Kidney (tissue), 14 donors: ENCODE data around the gene XRCC4. TPM values are rescaled to one million over a fixed set of nuclear protein-coding genes. Genes with fewer than 3 reads are reported as not detected.
"Not testable (repeated sequence)": the region's sequence is repeated elsewhere in the genome, so short reads cannot be mapped to it uniquely, and the experiment has no call there.

Experiments
- DNase-seq, 5 donors: peaks; one replicate each; pipeline ENCODE4 v3.0.0-alpha.2; 2013 to 2020
- FAIRE-seq: peaks from 2 replicates; lab custom pipeline; 2012; peaks lifted over from hg19 to GRCh38; lab: Jason Lieb, UNC
- H3K27ac ChIP-seq, 2 donors: one replicate each; pipeline ENCODE4 v1.7.0; 2013; ENCODE audit warnings: low read depth in 2 of 2, low read length in 2 of 2, inconsistent platforms in 1 of 2
- H3K27me3 ChIP-seq: one replicate; pipeline ENCODE4 v1.7.1; 2013; ENCODE audit warnings: low read length, inconsistent platforms; ENCODE audit not compliant: control insufficient read depth, insufficient read depth
- H3K36me3 ChIP-seq, 3 donors: one replicate each; pipeline versions ENCODE4 v1.7.0 to v1.7.1; 2013; ENCODE audit warnings: low read length in 3 of 3, control low read depth in 1 of 3, inconsistent platforms in 1 of 3; ENCODE audit not compliant: insufficient read depth in 3 of 3, control insufficient read depth in 2 of 3
- H3K4me1 ChIP-seq, 3 donors: one replicate each; pipeline versions ENCODE4 v1.7.0 to v1.7.1; 2013; ENCODE audit warnings: low read length in 3 of 3, inconsistent platforms in 1 of 3, low read depth in 1 of 3; ENCODE audit not compliant: control insufficient read depth in 2 of 3, insufficient read depth in 2 of 3
- H3K4me3 ChIP-seq, 3 donors: one replicate each; pipeline versions ENCODE4 v1.7.0 to v1.8.1; 2013; ENCODE audit warnings: low read length in 3 of 3, control low read depth in 1 of 3, inconsistent platforms in 1 of 3
- H3K9ac ChIP-seq, 3 donors: one replicate each; pipeline versions ENCODE4 v1.7.0 to v1.7.1; 2013; ENCODE audit warnings: low read length in 3 of 3, control low read depth in 1 of 3, inconsistent platforms in 1 of 3
- H3K9me3 ChIP-seq, 3 donors: one replicate each; pipeline versions ENCODE4 v1.7.0 to v1.7.1; 2013; ENCODE audit warnings: low read length in 3 of 3, control low read depth in 1 of 3, inconsistent platforms in 1 of 3; ENCODE audit not compliant: control insufficient read depth in 2 of 3, insufficient read depth in 1 of 3
- intact Hi-C: fragments of 100-400 bp; cut with DNase I; formaldehyde crosslinking; loops from one replicate; pipeline ENCODE4 v1.11.1; 2022
- polyA plus RNA-seq: library from polyadenylated mRNA; stranded (reverse); fragments of 350-450 nt; fragmentation: Illumina TruSeq; extraction: RNeasy Lipid Tissue Mini Kit (QIAGEN cat#74804); gene quantifications from one replicate; pipeline ENCODE4 v1.2.3, GENCODE V29; 2014; ENCODE audit warnings: low read depth, low replicate concordance; ENCODE audit not compliant: insufficient read depth
- total RNA-seq: library from RNA; stranded (reverse); fragmentation: NEBNext Ultra II Directional; extraction: Animal tissue kit (Norgen Biotek cat#: 25700); gene quantifications from one replicate; pipeline ENCODE4 v1.2.1, GENCODE V29; 2021
- TF ChIP-seq, protein P1 (sequence below): IDR thresholded peaks from 3 replicates; pipeline ENCODE4 v1.5.1; 2012; ENCODE audit warnings: mild to moderate bottlenecking, moderate library complexity, borderline replicate concordance; ENCODE audit not compliant: insufficient read depth; ENCODE audit errors: extremely low read depth
- donor health status: control.
- donor health status: control.
- donor health status: control.
- donor health status: control.
- donor health status: control.
- donor health status: DM: yes; HTN: yes; CAD: no.
- donor health status: Normal renal cell carcinoma (clear cell type).

XRCC4 gene
- total and polyA plus RNA-seq, 2 donors from 2014 or later, result 8.5 to 9.4 TPM

DNA sequence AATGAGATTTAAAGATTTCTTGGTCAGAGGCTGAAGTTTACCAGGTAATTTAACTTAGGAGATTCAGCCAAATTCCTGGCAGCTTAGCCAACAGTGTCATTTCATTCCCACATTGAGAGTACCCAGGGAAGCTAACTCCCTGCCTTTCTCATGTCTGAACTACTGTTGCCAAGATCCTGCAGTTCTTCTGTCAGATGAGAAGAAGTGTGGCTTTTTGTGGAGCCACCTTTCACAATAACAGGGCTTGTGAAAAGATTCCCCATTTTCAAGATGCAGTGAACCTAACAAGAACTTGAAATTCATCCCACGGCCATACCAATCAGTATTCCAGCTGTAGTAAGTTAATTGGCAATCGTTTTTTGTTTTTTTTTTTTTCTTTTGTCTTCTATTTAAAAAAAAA, 176.4 kb downstream of the XRCC4 start:
- intact Hi-C loops, result no loop called here
- Histone ChIP-seq H3K36me3 (no peaks in the 10 kb centered on the region), H3K4me3 (no peak overlapping the region), H3K27me3 (no peaks in the 10 kb centered on the region), H3K27ac (no peak overlapping the region), H3K9me3 (no peaks in the 10 kb centered on the region), H3K9ac (no peak overlapping the region), H3K4me1 (no peaks in the 10 kb centered on the region)
- DNase-seq, result no peak
- TF ChIP-seq, protein P1, sequence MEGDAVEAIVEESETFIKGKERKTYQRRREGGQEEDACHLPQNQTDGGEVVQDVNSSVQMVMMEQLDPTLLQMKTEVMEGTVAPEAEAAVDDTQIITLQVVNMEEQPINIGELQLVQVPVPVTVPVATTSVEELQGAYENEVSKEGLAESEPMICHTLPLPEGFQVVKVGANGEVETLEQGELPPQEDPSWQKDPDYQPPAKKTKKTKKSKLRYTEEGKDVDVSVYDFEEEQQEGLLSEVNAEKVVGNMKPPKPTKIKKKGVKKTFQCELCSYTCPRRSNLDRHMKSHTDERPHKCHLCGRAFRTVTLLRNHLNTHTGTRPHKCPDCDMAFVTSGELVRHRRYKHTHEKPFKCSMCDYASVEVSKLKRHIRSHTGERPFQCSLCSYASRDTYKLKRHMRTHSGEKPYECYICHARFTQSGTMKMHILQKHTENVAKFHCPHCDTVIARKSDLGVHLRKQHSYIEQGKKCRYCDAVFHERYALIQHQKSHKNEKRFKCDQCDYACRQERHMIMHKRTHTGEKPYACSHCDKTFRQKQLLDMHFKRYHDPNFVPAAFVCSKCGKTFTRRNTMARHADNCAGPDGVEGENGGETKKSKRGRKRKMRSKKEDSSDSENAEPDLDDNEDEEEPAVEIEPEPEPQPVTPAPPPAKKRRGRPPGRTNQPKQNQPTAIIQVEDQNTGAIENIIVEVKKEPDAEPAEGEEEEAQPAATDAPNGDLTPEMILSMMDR, result no peak
- no peak for FAIRE-seq

- H3K9me3 ChIP-seq, result no peaks in the 10 kb centered on the region
- TF ChIP-seq, protein P1, result no peak
- DNase-seq, result no peak
- no peaks in the 10 kb centered on the region for H3K36me3 ChIP-seq
- H3K4me1 ChIP-seq, result no peaks in the 10 kb centered on the region
- FAIRE-seq, result no peak
- H3K27ac ChIP-seq, result no peak overlapping the region
- intact Hi-C loops, result no loop called here
- no peaks in the 10 kb centered on the region for H3K27me3 ChIP-seq
- no peak overlapping the region for H3K4me3 ChIP-seq
- no peak overlapping the region for H3K9ac ChIP-seq
These were observed 177.9 kb downstream of the XRCC4 start for GRCh38 chr5:83255268-83255667.

- Histone ChIP-seq H3K27me3 (no peaks in the 10 kb centered on the region), H3K9me3 (no peaks in the 10 kb centered on the region), H3K36me3 (no peaks in the 10 kb centered on the region), H3K4me1 (no peaks in the 10 kb centered on the region), H3K27ac (no peak overlapping the region), H3K9ac (no peak overlapping the region), H3K4me3 (no peak overlapping the region)
- DNase-seq (no peak), FAIRE-seq (no peak)
- intact Hi-C loops, result no loop called here
- TF ChIP-seq, protein P1, result no peak
These were observed 178.9 kb downstream of the XRCC4 start for GRCh38 chr5:83256091-83256780.

- intact Hi-C loops, H3K9ac ChIP-seq, H3K27me3 ChIP-seq, H3K36me3 ChIP-seq, DNase-seq, FAIRE-seq, H3K4me3 ChIP-seq, H3K9me3 ChIP-seq, H3K27ac ChIP-seq, H3K4me1 ChIP-seq: not testable (repeated sequence)
These were observed 180.3 kb downstream of the XRCC4 start for GRCh38 chr5:83257684-83258083.
